Lower lobe of right lung (tissue), 2 donors: ENCODE results near the gene CDT1. TPM values are rescaled to one million over a fixed set of nuclear protein-coding genes. Genes with fewer than 3 reads are reported as not detected.

Experiments used
- ATAC-seq, 2 donors: fragments of 200-7000 bp; cut with Tn5 transposase; one replicate each; pipeline ENCODE4 v1.9.1; 2020 to 2022; ENCODE audit warnings: mild to moderate bottlenecking in 2 of 2, moderate library complexity in 2 of 2
- DNase-seq: peaks from one replicate; pipeline ENCODE4 v3.0.0-alpha.2; 2020
- H3K27ac ChIP-seq: fragments of 200-600 bp; one replicate; pipeline ENCODE4 v1.8.0; 2022
- H3K27me3 ChIP-seq: fragments of 200-600 bp; one replicate; pipeline ENCODE4 v1.8.0; 2022; ENCODE audit warnings: low read depth
- H3K36me3 ChIP-seq: fragments of 200-600 bp; one replicate; pipeline ENCODE4 v1.8.0; 2022; ENCODE audit warnings: mild to moderate bottlenecking
- H3K4me1 ChIP-seq: fragments of 200-600 bp; one replicate; pipeline ENCODE4 v1.8.0; 2022
- H3K4me3 ChIP-seq: fragments of 200-600 bp; one replicate; pipeline ENCODE4 v1.8.0; 2022; ENCODE audit warnings: mild to moderate bottlenecking
- H3K9me3 ChIP-seq: fragments of 200-600 bp; one replicate; pipeline ENCODE4 v1.8.0; 2022
- CTCF ChIP-seq: fragments of 200-600 bp; IDR thresholded peaks from one replicate; pipeline ENCODE4 v1.8.0; 2022; ENCODE audit warnings: antibody characterized with exemption, mild to moderate bottlenecking
- intact Hi-C: fragments of 100-400 bp; cut with DNase I; formaldehyde crosslinking; loops from one replicate; pipeline ENCODE4 v1.11.0; 2022
- total RNA-seq: library from RNA; stranded (reverse); fragmentation: NEBNext Ultra II Directional; extraction: Animal tissue kit (Norgen Biotek cat#: 25700); gene quantifications from one replicate; pipeline ENCODE4 v1.2.1, GENCODE V29; 2021
- donor health status: DM: no; HTN: yes; CAD: no; lungs with severe emphysema.

Gene CDT1
- total RNA-seq, 1 donor from 2014 or later: 3.5 TPM

- DNase-seq (peak; percentile 74), ATAC-seq (no peak)
- Histone ChIP-seq H3K4me3 (no peak overlapping the region), H3K27ac (no peak overlapping the region), H3K36me3 (peaks cover 24% of the 10 kb centered on the region), H3K9me3 (no peaks in the 10 kb centered on the region), H3K4me1 (peaks cover 41% of the 10 kb centered on the region), H3K27me3 (no peaks in the 10 kb centered on the region)
- no peak for TF ChIP-seq CTCF
- intact Hi-C loops: no loop called here
These were observed 49.8 kb downstream of the CDT1 start for GRCh38 chr16:88853325-88853941.

- Histone ChIP-seq H3K27me3 (no peaks in the 10 kb centered on the region), H3K4me3 (no peak overlapping the region), H3K27ac (no peak overlapping the region), H3K9me3 (no peaks in the 10 kb centered on the region), H3K4me1 (peaks cover 48% of the 10 kb centered on the region), H3K36me3 (peaks cover 33% of the 10 kb centered on the region)
- no peak for TF ChIP-seq CTCF
- intact Hi-C loops: no loop called here
- no peak for ATAC-seq
- peak; percentile 60 for DNase-seq
These were observed 50.9 kb downstream of the CDT1 start for GRCh38 chr16:88854306-88855111.

GRCh38 chr16:88855176-88855575, 51.6 kb downstream of the CDT1 start:
- DNase-seq (no peak), ATAC-seq (no peak)
- no peak for TF ChIP-seq CTCF
- Histone ChIP-seq H3K27me3 (no peaks in the 10 kb centered on the region), H3K4me1 (peaks cover 48% of the 10 kb centered on the region), H3K36me3 (peaks cover 33% of the 10 kb centered on the region), H3K4me3 (no peak overlapping the region), H3K9me3 (no peaks in the 10 kb centered on the region), H3K27ac (no peak overlapping the region)
- intact Hi-C loops: no loop called here

- TF ChIP-seq CTCF: no peak
- Histone ChIP-seq H3K4me1 (peaks cover 48% of the 10 kb centered on the region), H3K36me3 (peaks cover 34% of the 10 kb centered on the region), H3K4me3 (peak overlapping the region; percentile 100), H3K27ac (no peak overlapping the region), H3K27me3 (no peaks in the 10 kb centered on the region), H3K9me3 (no peaks in the 10 kb centered on the region)
- no peak for DNase-seq
- no peak for ATAC-seq
- intact Hi-C loops: no loop called here
These were observed 52.1 kb downstream of the CDT1 start for GRCh38 chr16:88855736-88856121.

- Histone ChIP-seq H3K36me3 (peaks cover 34% of the 10 kb centered on the region), H3K27ac (peak overlapping the region; percentile 90), H3K9me3 (no peaks in the 10 kb centered on the region), H3K27me3 (no peaks in the 10 kb centered on the region), H3K4me1 (peaks cover 48% of the 10 kb centered on the region), H3K4me3 (peak overlapping the region; percentile 100)
- no peak for TF ChIP-seq CTCF
- DNase-seq: peak; percentile 65
- peak in 1 of 2 donors; percentile 56 for ATAC-seq
- intact Hi-C loops: no loop called here
These were observed 52.7 kb downstream of the CDT1 start for GRCh38 chr16:88856122-88856827.
